Cardiac fibroblast (primary cell): ENCODE measurements around the gene SNAP23.

Source experiments
- DNase-seq, 2 donors: peaks; one replicate each; pipeline versions ENCODE4 v3.0.0 to v3.0.0-alpha.2; 2010; ENCODE audit warnings: low read depth in 2 of 2
- H3K4me3 ChIP-seq, 2 donors: replicated peaks in 1 of 2; 1 replicate in 1 of 2; 2 replicates in 1 of 2; pipeline ENCODE4 v1.5.1; 2011; ENCODE audit warnings: low read depth in 2 of 2, low read length in 2 of 2, mild to moderate bottlenecking in 2 of 2, moderate library complexity in 1 of 2
- TF ChIP-seq, protein P1 (sequence below): IDR thresholded peaks from one replicate; pipeline ENCODE4 v1.5.1; 2011; ENCODE audit warnings: low read depth, mild to moderate bottlenecking, low read length, inconsistent platforms

The SNAP23 gene

GRCh38 chr15:42493679-42494078 is 1.8 kb upstream of the SNAP23 start:
- TF ChIP-seq, protein P1, sequence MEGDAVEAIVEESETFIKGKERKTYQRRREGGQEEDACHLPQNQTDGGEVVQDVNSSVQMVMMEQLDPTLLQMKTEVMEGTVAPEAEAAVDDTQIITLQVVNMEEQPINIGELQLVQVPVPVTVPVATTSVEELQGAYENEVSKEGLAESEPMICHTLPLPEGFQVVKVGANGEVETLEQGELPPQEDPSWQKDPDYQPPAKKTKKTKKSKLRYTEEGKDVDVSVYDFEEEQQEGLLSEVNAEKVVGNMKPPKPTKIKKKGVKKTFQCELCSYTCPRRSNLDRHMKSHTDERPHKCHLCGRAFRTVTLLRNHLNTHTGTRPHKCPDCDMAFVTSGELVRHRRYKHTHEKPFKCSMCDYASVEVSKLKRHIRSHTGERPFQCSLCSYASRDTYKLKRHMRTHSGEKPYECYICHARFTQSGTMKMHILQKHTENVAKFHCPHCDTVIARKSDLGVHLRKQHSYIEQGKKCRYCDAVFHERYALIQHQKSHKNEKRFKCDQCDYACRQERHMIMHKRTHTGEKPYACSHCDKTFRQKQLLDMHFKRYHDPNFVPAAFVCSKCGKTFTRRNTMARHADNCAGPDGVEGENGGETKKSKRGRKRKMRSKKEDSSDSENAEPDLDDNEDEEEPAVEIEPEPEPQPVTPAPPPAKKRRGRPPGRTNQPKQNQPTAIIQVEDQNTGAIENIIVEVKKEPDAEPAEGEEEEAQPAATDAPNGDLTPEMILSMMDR = no peak
- H3K4me3 ChIP-seq = no peak overlapping the region
- no peak for DNase-seq

DNA sequence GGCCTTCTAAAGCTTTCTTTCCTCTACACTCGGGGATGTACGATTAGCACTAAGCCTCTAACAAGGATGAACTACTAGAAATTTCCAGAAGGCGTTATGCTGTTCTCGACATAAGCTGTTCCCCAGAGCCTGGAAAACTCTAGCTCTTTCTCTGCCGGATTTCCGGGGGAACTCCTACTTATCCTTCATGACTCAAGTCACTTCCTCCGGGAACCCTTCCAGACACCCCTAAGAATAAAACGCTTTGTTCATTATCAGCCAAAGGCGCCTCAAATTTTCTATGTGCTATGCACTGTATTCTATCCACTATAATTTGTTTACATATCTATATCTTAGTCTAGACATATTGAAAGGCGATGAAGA is 455 bp upstream of the SNAP23 start:
- DNase-seq = peak; percentile 84 to 86
- H3K4me3 ChIP-seq = peak overlapping the region; percentile 73 to 76
- TF ChIP-seq, protein P1 = no peak

DNA sequence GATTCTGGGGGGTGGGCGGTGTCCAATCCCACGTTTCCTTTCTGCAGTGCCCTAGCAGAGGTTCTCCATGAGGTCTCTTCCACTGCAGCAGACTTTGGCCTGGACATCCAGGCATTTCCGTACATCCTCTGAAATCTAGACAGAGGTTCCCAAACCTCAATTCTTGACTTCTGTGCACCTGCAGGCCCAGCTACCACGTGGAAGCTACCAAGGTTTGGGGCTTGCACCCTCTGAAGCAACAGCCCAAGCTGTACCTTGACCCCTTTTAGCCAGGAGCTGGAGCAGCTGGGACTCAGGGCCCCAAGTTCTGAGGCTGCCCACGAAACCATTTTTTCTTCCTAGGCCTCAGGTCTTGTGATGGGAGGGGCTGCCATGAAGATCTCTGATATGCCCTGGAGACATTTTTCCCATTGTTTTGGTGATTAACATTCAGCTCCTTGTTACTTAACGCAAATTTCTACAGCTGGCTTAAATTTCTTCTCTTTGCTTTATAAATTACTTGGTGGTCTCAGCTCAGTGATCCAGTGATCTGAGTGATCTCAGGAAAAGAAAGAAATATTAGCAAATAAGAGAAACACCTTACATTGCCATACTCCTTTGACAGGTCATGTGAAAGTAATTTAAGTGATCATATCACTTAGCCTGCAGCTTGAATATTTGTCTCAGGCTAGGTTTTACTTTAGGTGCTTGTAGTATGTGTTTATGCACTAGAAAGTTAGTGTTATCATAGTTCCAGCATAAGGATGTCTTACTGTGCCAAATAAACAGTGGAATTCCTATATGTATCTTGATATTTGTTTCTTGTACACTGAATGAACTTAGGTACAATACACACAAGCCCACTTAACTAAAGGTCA is 3.0 kb downstream of the SNAP23 start:
- no peak overlapping the region for H3K4me3 ChIP-seq

DNA sequence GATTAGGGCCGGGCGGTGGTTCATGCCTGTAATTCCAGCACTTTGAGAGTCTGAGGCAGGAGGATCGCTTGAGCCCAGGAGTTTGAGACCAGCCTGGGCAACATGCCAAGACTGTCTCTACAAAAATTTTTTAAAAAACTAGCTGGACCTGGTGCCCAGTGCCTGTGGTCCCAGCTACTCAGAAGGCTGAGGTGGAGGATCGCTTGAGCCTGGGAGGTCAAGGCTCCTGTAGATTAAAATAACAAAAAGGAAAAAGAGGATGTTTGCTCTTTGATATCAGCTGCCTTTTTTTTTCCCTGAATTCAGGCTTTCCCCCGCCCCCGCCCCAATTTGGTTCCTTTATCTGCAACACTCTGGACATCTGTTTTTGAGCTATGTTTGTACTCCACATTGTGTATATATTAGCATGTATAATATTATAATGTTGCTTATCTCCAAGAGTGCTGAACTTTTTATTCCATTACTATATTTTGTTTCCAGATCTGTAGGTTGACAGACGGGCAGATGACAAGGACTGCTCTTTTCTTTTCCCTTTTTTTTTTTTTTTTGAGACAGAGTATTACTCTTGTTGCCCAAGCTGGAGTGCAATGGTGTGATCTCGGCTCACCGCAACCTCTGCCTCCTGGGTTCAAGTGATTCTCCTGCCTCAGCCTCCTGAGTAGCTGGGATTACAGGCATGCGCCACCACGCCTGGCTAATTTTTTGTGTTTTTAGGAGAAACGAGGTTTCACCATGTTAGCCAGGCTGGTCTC is 4.6 kb downstream of the SNAP23 start:
- DNase-seq = peak; percentile 45 to 47
- H3K4me3 ChIP-seq = no peak overlapping the region
- TF ChIP-seq, protein P1 = no peak

More for the DNA sequence above, 3.0 kb downstream of the SNAP23 start:
- DNase-seq = no peak
- TF ChIP-seq, protein P1 = no peak

GRCh38 chr15:42502477-42502876 is 7.0 kb downstream of the SNAP23 start:
- peak in 1 of 2 donors; percentile 11 for DNase-seq
- no peak overlapping the region for H3K4me3 ChIP-seq
- TF ChIP-seq, protein P1 = no peak

DNA sequence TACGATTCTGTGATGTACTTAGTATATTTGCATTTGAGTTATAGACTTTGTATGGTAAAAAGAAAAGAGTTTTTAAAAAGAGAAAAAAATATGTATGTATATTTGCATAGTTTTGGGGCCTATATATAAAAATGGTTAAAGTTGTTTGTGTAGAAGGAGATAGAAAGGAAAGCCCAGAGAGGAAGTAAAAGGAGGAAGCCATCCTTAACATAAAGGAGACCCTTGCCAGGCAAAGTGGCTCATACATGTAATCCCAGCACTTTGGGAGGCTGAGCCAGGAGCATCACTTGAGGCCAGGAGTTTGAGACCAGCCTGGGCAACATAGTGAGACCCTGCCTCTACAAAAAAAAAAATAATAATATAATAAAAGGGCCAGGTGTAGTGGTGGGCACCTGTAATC is 8.4 kb downstream of the SNAP23 start:
- H3K4me3 ChIP-seq = no peak overlapping the region
- TF ChIP-seq, protein P1 = no peak
- DNase-seq = no peak
